Adrenal gland (tissue), 12 donors: ENCODE data around the gene ADAT3. TPM values are rescaled to one million over a fixed set of nuclear protein-coding genes. Genes with fewer than 3 reads are reported as not detected.

ENCODE experiments used
- DNase-seq, 7 donors: peaks; one replicate each; pipeline ENCODE4 v3.0.0-alpha.2; 2019 to 2020
- H3K27ac ChIP-seq, 5 donors: fragments of 200-600 bp; sonication (generic) in 4 of 5; 1 replicate in 3 of 5; 2 replicates in 2 of 5; pipeline versions ENCODE4 v1.5.1 to v1.8.0; 2016 to 2020; ENCODE audit warnings: mild to moderate bottlenecking in 1 of 5
- H3K27me3 ChIP-seq: fragments of 200-600 bp; 2 replicates; pipeline ENCODE4 v1.8.0; 2021
- H3K36me3 ChIP-seq, 2 donors: fragments of 200-600 bp; replicated peaks in 1 of 2; 1 replicate in 1 of 2; 2 replicates in 1 of 2; pipeline versions ENCODE4 v1.5.1 to v1.8.0; 2018 to 2022
- H3K4me1 ChIP-seq, 2 donors: fragments of 200-600 bp; replicated peaks in 1 of 2; 1 replicate in 1 of 2; 2 replicates in 1 of 2; pipeline versions ENCODE4 v1.5.1 to v1.8.0; 2018 to 2021
- H3K4me3 ChIP-seq, 4 donors: fragments of 200-600 bp; sonication (generic) in 3 of 4; one replicate each; pipeline ENCODE4 v1.5.1; 2016 to 2018
- H3K9me3 ChIP-seq, 3 donors: fragments of 200-600 bp; sonication (generic) in 1 of 3; replicated peaks in 1 of 3; 1 replicate in 2 of 3; 2 replicates in 1 of 3; pipeline versions ENCODE4 v1.5.1 to v1.8.0; 2016 to 2021
- CTCF ChIP-seq, 6 experiments: fragments of 450-650 bp in 4 of 6; fragments of 200-600 bp in 2 of 6; sonication (generic) in 1 of 6; IDR thresholded peaks; 1 replicate in 5 of 6; 2 replicates in 1 of 6; pipeline versions ENCODE4 v1.5.1 to v1.8.0; 2016 to 2021; ENCODE audit warnings: antibody characterized with exemption in 6 of 6, mild to moderate bottlenecking in 2 of 6, moderate library complexity in 1 of 6
- POLR2A ChIP-seq, 2 donors: fragments of 450-650 bp; IDR thresholded peaks; one replicate each; pipeline ENCODE4 v1.6.1; 2017; ENCODE audit warnings: antibody characterized with exemption in 2 of 2, mild to moderate bottlenecking in 2 of 2, moderate library complexity in 1 of 2
- WGBS, 4 donors: extraction: QIAGEN DNeasy Blood & Tissue Kit in 2 of 4; methylation state at CpG; one replicate each; pipeline versions ENCODE4 v1.1.5 to v1.1.7; 2013 to 2017; 5-methylcytosine and 5-hydroxymethylcytosine counted together
- intact Hi-C, 2 donors: fragments of 100-400 bp; cut with DNase I; formaldehyde crosslinking; loops; one replicate each; pipeline versions ENCODE4 v1.14.1 to v1.15.0; 2022 to 2023
- polyA plus RNA-seq, 3 donors: library from polyadenylated mRNA; stranded (reverse); fragments of 200-250 nt in 2 of 3; fragments of 350-450 nt in 1 of 3; fragmentation: Illumina TruSeq in 1 of 3; extraction: RNeasy Lipid Tissue Mini Kit (QIAGEN cat#74804) in 1 of 3; gene quantifications; one replicate each; pipeline ENCODE4 v1.2.3, GENCODE V29; 2013 to 2014
- total RNA-seq, 9 donors: library from RNA; depleted of rRNA in 4 of 9; stranded (reverse); fragments of >200 nt in 4 of 9; fragments of 120-200 nt in 1 of 9; fragmentation: NEBNext Ultra II Directional in 1 of 9; extraction: Animal tissue kit (Norgen Biotek cat#: 25700) in 1 of 9; gene quantifications; one replicate each; pipeline versions ENCODE4 v1.1.0 to v1.2.4, GENCODE V29; 2013 to 2023
- donor health status: healthy with polysubstance abuse.
- donor health status: Bipolar disorder and iron deficiency.
- donor health status: DM: yes; HTN: yes; CAD: no.
- donor health status: DM: no; HTN: no; CAD: no.
- donor health status: DM: no; HTN: no; CAD: no.
- donor health status: DM: yes; HTN: yes; CAD: no.

The ADAT3 gene
- total and polyA plus RNA-seq, 12 donors, result 1.7 to 29.6 (median 8.3) TPM; not detected in 1

GRCh38 chr19:1961000-1961883 lies 56.0 kb downstream of the ADAT3 start:
- Histone ChIP-seq H3K4me3 (no peak overlapping the region), H3K27me3 (no peaks in the 10 kb centered on the region), H3K9me3 (no peaks in the 10 kb centered on the region), H3K4me1 (peaks cover 0 to 9% of the 10 kb centered on the region in 2 donors), H3K27ac (no peak overlapping the region), H3K36me3 (no peaks in the 10 kb centered on the region)
- no peak for TF ChIP-seq CTCF (IDR thresholded peaks at IDR 0.05)
- no peak for TF ChIP-seq POLR2A (IDR thresholded peaks at IDR 0.05)
- intact Hi-C loops, result no loop called here
- no peak for DNase-seq
- 81 to 90% (median 85%) methylated on average over 15 to 42 of the region's 42 CpGs for WGBS, 4 donors

GRCh38 chr19:1962674-1963073 lies 57.5 kb downstream of the ADAT3 start:
- Histone ChIP-seq H3K9me3 (no peaks in the 10 kb centered on the region), H3K36me3 (no peaks in the 10 kb centered on the region), H3K4me1 (no peaks in the 10 kb centered on the region), H3K27me3 (no peaks in the 10 kb centered on the region), H3K27ac (no peak overlapping the region), H3K4me3 (no peak overlapping the region)
- 90 to 98% (median 95%) methylated on average over 6 to 23 of the region's 23 CpGs for WGBS, 4 donors
- TF ChIP-seq POLR2A (IDR thresholded peaks at IDR 0.05), result no peak
- no peak for TF ChIP-seq CTCF (IDR thresholded peaks at IDR 0.05)
- intact Hi-C loops, result no loop called here
- DNase-seq, result no peak

Other genes starting within 250 kb of the ADAT3 start
- not detected for gene ONECUT3, start 151.9 kb upstream of the ADAT3 start, total RNA-seq
- under 1 TPM in 1 of 3 donors, not detected in 2; under 0.01 TPM for gene ONECUT3, start 151.9 kb upstream of the ADAT3 start, polyA plus RNA-seq
- 10 to 100 TPM in 2 of 9 donors, 1 to 10 TPM in 6, under 1 TPM in 1; 0.26 to 15.1 (median 4.9) TPM for gene ATP8B3, start 93.1 kb upstream of the ADAT3 start, total RNA-seq
- gene ATP8B3, start 93.1 kb upstream of the ADAT3 start, polyA plus RNA-seq, result 1 to 10 TPM; 2.0 to 9.2 (median 3.9) TPM
- gene REXO1, start 56.9 kb upstream of the ADAT3 start, total RNA-seq, result 10 to 100 TPM in 8 of 9 donors, 1 to 10 TPM in 1; 9.3 to 98.8 (median 30.9) TPM
- 100 to 1,000 TPM in 2 of 3 donors, 10 to 100 TPM in 1; 18.4 to 155 (median 150) TPM for gene REXO1, start 56.9 kb upstream of the ADAT3 start, polyA plus RNA-seq
- gene KLF16, start 41.8 kb upstream of the ADAT3 start, total RNA-seq, result 10 to 100 TPM in 7 of 9 donors, 1 to 10 TPM in 2; 4.2 to 28.1 (median 16.3) TPM
- 10 to 100 TPM in 1 of 3 donors, 1 to 10 TPM in 2; 2.0 to 12.9 (median 6.9) TPM for gene KLF16, start 41.8 kb upstream of the ADAT3 start, polyA plus RNA-seq
- 100 to 1,000 TPM in 4 of 9 donors, 10 to 100 TPM in 5; 51.8 to 145 (median 93.3) TPM for gene ABHD17A, start 19.9 kb upstream of the ADAT3 start, total RNA-seq
- 100 to 1,000 TPM in 2 of 3 donors, 1 to 10 TPM in 1; 2.5 to 235 (median 195) TPM for gene ABHD17A, start 19.9 kb upstream of the ADAT3 start, polyA plus RNA-seq
- gene SCAMP4, start within 50 bp of the ADAT3 start, total RNA-seq, result 100 to 1,000 TPM in 3 of 9 donors, 10 to 100 TPM in 6; 17.7 to 192 (median 74.7) TPM
- gene SCAMP4, start within 50 bp of the ADAT3 start, polyA plus RNA-seq, result 10 to 100 TPM; 13.5 to 43.8 (median 22.7) TPM
- gene CSNK1G2, start 35.8 kb downstream of the ADAT3 start, total RNA-seq, result 10 to 100 TPM; 43.3 to 83.4 (median 71.2) TPM
- 100 to 1,000 TPM in 2 of 3 donors, 10 to 100 TPM in 1; 30.0 to 120 (median 100) TPM for gene CSNK1G2, start 35.8 kb downstream of the ADAT3 start, polyA plus RNA-seq
- 100 to 1,000 TPM in 1 of 9 donors, 10 to 100 TPM in 8; 25.6 to 122 (median 81.7) TPM for gene BTBD2, start 110.3 kb downstream of the ADAT3 start, total RNA-seq
- 10 to 100 TPM; 11.8 to 87.5 (median 57.7) TPM for gene BTBD2, start 110.3 kb downstream of the ADAT3 start, polyA plus RNA-seq
- 100 to 1,000 TPM in 8 of 9 donors, 10 to 100 TPM in 1; 25.5 to 440 (median 171) TPM for gene MKNK2, start 145.8 kb downstream of the ADAT3 start, total RNA-seq
- gene MKNK2, start 145.8 kb downstream of the ADAT3 start, polyA plus RNA-seq, result 100 to 1,000 TPM in 2 of 3 donors, 10 to 100 TPM in 1; 30.4 to 238 (median 140) TPM
- 10 to 100 TPM in 8 of 9 donors, 1 to 10 TPM in 1; 5.5 to 54.0 (median 45.0) TPM for gene MOB3A, start 190.9 kb downstream of the ADAT3 start, total RNA-seq
- 10 to 100 TPM; 13.6 to 22.4 (median 16.0) TPM for gene MOB3A, start 190.9 kb downstream of the ADAT3 start, polyA plus RNA-seq
- 1 to 10 TPM in 7 of 9 donors, under 1 TPM in 2; 0.69 to 8.7 (median 2.3) TPM for gene IZUMO4, start 191.5 kb downstream of the ADAT3 start, total RNA-seq
- gene IZUMO4, start 191.5 kb downstream of the ADAT3 start, polyA plus RNA-seq, result 10 to 100 TPM in 2 of 3 donors, 1 to 10 TPM in 1; 2.6 to 24.6 (median 17.4) TPM
- 100 to 1,000 TPM in 8 of 9 donors, 10 to 100 TPM in 1; 51.3 to 193 (median 122) TPM for gene AP3D1, start 246.2 kb downstream of the ADAT3 start, total RNA-seq
- gene AP3D1, start 246.2 kb downstream of the ADAT3 start, polyA plus RNA-seq, result 100 to 1,000 TPM in 2 of 3 donors, 10 to 100 TPM in 1; 88.7 to 133 (median 120) TPM